Nucleus accumbens (tissue), 56 donors: ENCODE results near the gene MCM6.

Source experiments
- DNase-seq, 56 donors: peaks; one replicate each; lab custom pipeline; 2025; lab: John Stamatoyannopoulos, UW

The MCM6 gene

GRCh38 chr2:135870571-135870970, 5.7 kb downstream of the MCM6 start:
- no peak for DNase-seq

GRCh38 chr2:135863233-135863632, 13.0 kb downstream of the MCM6 start:
- no peak for DNase-seq

GRCh38 chr2:135862718-135863117, 13.5 kb downstream of the MCM6 start:
- no peak for DNase-seq

GRCh38 chr2:135853401-135853800, 22.8 kb downstream of the MCM6 start:
- DNase-seq, result no peak

- no peak for DNase-seq
Observed at GRCh38 chr2:135851858-135852257, 24.4 kb downstream of the MCM6 start.

GRCh38 chr2:135850892-135851668, 25.2 kb downstream of the MCM6 start:
- DNase-seq, result no peak

GRCh38 chr2:135849087-135849486, 27.2 kb downstream of the MCM6 start:
- DNase-seq, result no peak

- DNase-seq, result no peak
Observed at GRCh38 chr2:135845997-135846396, 30.2 kb downstream of the MCM6 start.

GRCh38 chr2:135845257-135845656, 31.0 kb downstream of the MCM6 start:
- no peak for DNase-seq

- DNase-seq, result no peak
Observed at GRCh38 chr2:135844301-135844895, 31.8 kb downstream of the MCM6 start.

GRCh38 chr2:135843671-135844070, 32.6 kb downstream of the MCM6 start:
- DNase-seq, result no peak

- DNase-seq, result no peak
Observed at GRCh38 chr2:135840601-135841000, 35.6 kb downstream of the MCM6 start.

GRCh38 chr2:135839713-135840112, 36.5 kb downstream of the MCM6 start:
- no peak for DNase-seq

GRCh38 chr2:135838502-135838901, 37.7 kb downstream of the MCM6 start:
- DNase-seq, result no peak

GRCh38 chr2:135836596-135837270, 39.5 kb downstream of the MCM6 start, which contains the start of gene LCT:
LCT (minus strand) TSS chr2:135837184; CDS start chr2:135837169, 15 bp downstream.
- no peak for DNase-seq

- DNase-seq, result no peak
Observed at GRCh38 chr2:135832891-135833290, 43.4 kb downstream of the MCM6 start.

- DNase-seq, result no peak
Observed at GRCh38 chr2:135831180-135831812, 44.9 kb downstream of the MCM6 start.

GRCh38 chr2:135829378-135830135, 46.7 kb downstream of the MCM6 start:
- no peak for DNase-seq

GRCh38 chr2:135826544-135826943, 49.7 kb downstream of the MCM6 start:
- DNase-seq, result no peak

GRCh38 chr2:135825550-135826176, 50.6 kb downstream of the MCM6 start:
- no peak for DNase-seq
